ENCODE results near the gene PUM1. TPM values are rescaled to one million over a fixed set of nuclear protein-coding genes. Genes with fewer than 3 reads are reported as not detected.

PUM1 gene
- total and polyA plus RNA-seq, 2 donors (not counting 3 experiments of a cell fraction or from before 2014, with no cell fraction given): 94.7 to 124 TPM

DNA sequence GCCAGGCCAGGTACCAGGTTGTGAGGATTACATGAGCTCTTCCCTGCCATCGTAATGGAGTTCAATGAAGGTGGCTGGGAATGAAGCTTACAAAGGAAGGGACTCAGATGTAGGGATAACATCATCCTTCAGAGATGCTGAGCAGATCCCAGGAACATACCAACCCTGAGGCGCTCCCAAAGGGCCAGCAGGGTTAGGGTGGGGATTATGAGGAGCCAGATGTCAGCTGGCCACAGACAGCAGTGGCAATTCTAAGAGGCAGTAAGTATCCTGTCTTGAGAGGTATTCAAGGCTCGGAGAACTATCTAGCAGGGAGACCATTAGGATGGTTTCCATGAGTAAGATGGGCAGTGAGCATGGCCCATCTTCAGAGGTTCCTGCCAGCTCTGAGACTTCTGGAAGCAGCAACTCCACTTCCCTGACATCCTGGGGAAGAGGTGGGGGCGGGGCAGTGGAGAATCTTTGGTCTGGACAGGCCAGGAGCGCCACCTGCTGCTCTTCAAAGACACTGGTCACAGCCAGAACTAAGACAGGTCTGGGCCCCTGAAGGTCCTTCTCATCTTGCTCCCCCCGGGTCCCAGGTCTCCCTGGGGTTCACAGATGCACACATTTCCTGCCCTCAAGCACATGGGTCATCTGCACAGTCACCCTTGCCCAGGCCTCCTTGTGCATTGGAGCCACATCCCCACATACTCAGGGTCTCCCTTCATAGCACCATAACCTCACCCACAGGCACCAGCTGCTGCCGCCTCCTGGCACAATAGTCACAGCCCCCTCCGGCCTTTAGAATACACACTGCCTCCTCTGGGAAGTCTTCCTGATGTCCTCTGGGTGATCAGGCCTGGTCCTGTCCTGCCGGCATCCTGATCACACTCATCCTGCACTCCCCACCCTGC is 154.2 kb downstream of the PUM1 start:
- Histone ChIP-seq H3K36me3 (ENCODE audit: control insufficient read depth in 2 of 2, extremely low read depth in 1 of 2, insufficient read depth in 2 of 2, low read length in 2 of 2) (no peaks in the 10 kb centered on the region), H2AFZ (ENCODE audit: low read depth, low read length) (no peak overlapping the region), H3K79me2 (ENCODE audit: control insufficient read depth, insufficient read depth, low read length) (no peaks in the 10 kb centered on the region), H4K20me1 (replicated peaks; ENCODE audit: control insufficient read depth, extremely low read depth, insufficient read depth, low read length) (no peaks in the 10 kb centered on the region), H3K4me1 (ENCODE audit: control insufficient read depth, extremely low read depth, insufficient read depth, low read length) (peaks cover 6% of the 10 kb centered on the region), H3K4me3 (replicated peaks in 1 of 3; ENCODE audit: insufficient read depth in 1 of 3, low read depth in 1 of 3, low read length in 3 of 3) (no peak overlapping the region), H3K27me3 (ENCODE audit: control insufficient read depth in 2 of 2, insufficient read depth in 2 of 2, low read length in 2 of 2) (no peaks in the 10 kb centered on the region), H3K27ac (ENCODE audit: insufficient read depth, low read depth, low read length) (no peak overlapping the region), H3K4me2 (ENCODE audit: insufficient read depth, low read length) (no peak overlapping the region), H3K9me1 (replicated peaks; ENCODE audit: control insufficient read depth, extremely low read depth, insufficient read depth, low read length) (no peaks in the 10 kb centered on the region), H3K9me3 (replicated peaks; ENCODE audit: control insufficient read depth, insufficient read depth, low read length) (no peaks in the 10 kb centered on the region), H3K9ac (replicated peaks; ENCODE audit: extremely low read depth, insufficient read depth, low read length) (no peak overlapping the region)
- peak; percentile 75 for DNase-seq (ENCODE audit: low read depth, low spot score)
- dilution Hi-C loops (cut with MboI; ENCODE audit: extremely low pct_ligation_motif_present, low sequenced_read_pairs) (loop anchor here (25.0 kb wide), 1 partner anchor 99 kb away; no protein-coding TSS in a partner anchor), intact Hi-C loops (cut with micrococcal nuclease) (loop anchor here (1.0 kb wide), 4 partner anchors 70 to 192 kb away; no protein-coding TSS in a partner anchor)
- peak; percentile 82 for FAIRE-seq
- no TSS peak for BruUV-seq (replicated peaks)
- ChIA-PET POLR2A (no interaction called here), CTCF (interaction anchor here (0.6 to 8.1 kb wide), 43 partner anchors 9 to 1694 kb away, joined by 3 to 528 read pairs (median 5); partner anchors contain the start of gene LAPTM5)
- TF ChIP-seq, protein P1, sequence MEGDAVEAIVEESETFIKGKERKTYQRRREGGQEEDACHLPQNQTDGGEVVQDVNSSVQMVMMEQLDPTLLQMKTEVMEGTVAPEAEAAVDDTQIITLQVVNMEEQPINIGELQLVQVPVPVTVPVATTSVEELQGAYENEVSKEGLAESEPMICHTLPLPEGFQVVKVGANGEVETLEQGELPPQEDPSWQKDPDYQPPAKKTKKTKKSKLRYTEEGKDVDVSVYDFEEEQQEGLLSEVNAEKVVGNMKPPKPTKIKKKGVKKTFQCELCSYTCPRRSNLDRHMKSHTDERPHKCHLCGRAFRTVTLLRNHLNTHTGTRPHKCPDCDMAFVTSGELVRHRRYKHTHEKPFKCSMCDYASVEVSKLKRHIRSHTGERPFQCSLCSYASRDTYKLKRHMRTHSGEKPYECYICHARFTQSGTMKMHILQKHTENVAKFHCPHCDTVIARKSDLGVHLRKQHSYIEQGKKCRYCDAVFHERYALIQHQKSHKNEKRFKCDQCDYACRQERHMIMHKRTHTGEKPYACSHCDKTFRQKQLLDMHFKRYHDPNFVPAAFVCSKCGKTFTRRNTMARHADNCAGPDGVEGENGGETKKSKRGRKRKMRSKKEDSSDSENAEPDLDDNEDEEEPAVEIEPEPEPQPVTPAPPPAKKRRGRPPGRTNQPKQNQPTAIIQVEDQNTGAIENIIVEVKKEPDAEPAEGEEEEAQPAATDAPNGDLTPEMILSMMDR (IDR thresholded peaks at IDR 0.05; ENCODE audit: extremely low read depth in 1 of 2, insufficient read depth in 1 of 2, low read depth in 1 of 2, low read length in 2 of 2): peak; percentile 81 to 88
- no peak for TF ChIP-seq POLR2AphosphoS5 (IDR thresholded peaks at IDR 0.05; ENCODE audit: insufficient read depth, low read depth, low read length)
